ENCODE measurements around the gene ARFIP1.
"Not testable (repeated sequence)": the region's sequence is repeated elsewhere in the genome, so short reads cannot be mapped to it uniquely, and the experiment has no call there.

The ARFIP1 gene

GRCh38 chr4:152856960-152857359 is 77.2 kb downstream of the ARFIP1 start:
- no peak overlapping the region for H3K27ac ChIP-seq (ENCODE audit: low read depth in 2 of 2, low read length in 2 of 2)

DNA sequence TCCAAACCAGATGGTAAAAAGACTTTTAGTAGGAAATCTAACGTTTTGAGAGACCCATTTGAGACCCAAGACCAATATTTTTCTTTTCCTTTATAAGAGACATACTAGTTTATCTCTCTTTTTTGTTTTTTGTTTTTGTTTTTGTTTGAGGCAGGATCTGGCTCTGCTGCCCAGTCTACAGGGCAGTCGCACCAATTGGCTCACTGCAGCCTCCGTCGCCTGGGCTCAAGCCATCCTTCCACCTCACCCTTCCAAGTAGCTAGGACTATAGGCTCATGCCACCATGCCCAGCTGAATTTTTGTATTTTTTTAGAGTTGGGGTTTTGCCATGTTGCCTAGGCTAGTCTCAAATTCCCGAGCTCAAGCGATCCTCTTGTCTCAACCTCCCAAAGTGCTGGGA is 79.2 kb downstream of the ARFIP1 start:
- H3K4me1 ChIP-seq (ENCODE audit: control insufficient read depth in 2 of 2, insufficient read depth in 2 of 2, low read length in 2 of 2), result no peaks in the 10 kb centered on the region
- no peaks in the 10 kb centered on the region for H3K36me3 ChIP-seq (ENCODE audit: control insufficient read depth in 2 of 2, insufficient read depth in 2 of 2, low read length in 2 of 2)
- no peak overlapping the region for H3K27ac ChIP-seq (ENCODE audit: low read depth in 2 of 2, low read length in 2 of 2)
- no peaks in the 10 kb centered on the region for H3K27me3 ChIP-seq (ENCODE audit: control insufficient read depth in 2 of 2, insufficient read depth in 2 of 2, low read length in 2 of 2)
- no peak overlapping the region for H3K9ac ChIP-seq (ENCODE audit: low read depth in 1 of 2, low read length in 2 of 2)
- no peak overlapping the region for H3K4me3 ChIP-seq (ENCODE audit: low read length in 2 of 2)
- H3K9me3 ChIP-seq (ENCODE audit: control insufficient read depth in 2 of 2, low read length in 2 of 2), result peaks cover 0 to 4% of the 10 kb centered on the region in 2 donors

More at GRCh38 chr4:152856960-152857359, 77.2 kb downstream of the ARFIP1 start:
- peaks cover 0 to 15% of the 10 kb centered on the region in 2 donors for H3K9me3 ChIP-seq (ENCODE audit: control insufficient read depth in 2 of 2, low read length in 2 of 2)
- no peak overlapping the region for H3K4me3 ChIP-seq (ENCODE audit: low read length in 2 of 2)
- H3K4me1 ChIP-seq (ENCODE audit: control insufficient read depth in 2 of 2, insufficient read depth in 2 of 2, low read length in 2 of 2), result no peaks in the 10 kb centered on the region
- H3K9ac ChIP-seq (ENCODE audit: low read depth in 1 of 2, low read length in 2 of 2), result no peak overlapping the region
- H3K36me3 ChIP-seq (ENCODE audit: control insufficient read depth in 2 of 2, insufficient read depth in 2 of 2, low read length in 2 of 2), result no peaks in the 10 kb centered on the region
- H3K27me3 ChIP-seq (ENCODE audit: control insufficient read depth in 2 of 2, insufficient read depth in 2 of 2, low read length in 2 of 2), result no peaks in the 10 kb centered on the region

GRCh38 chr4:152860046-152860445 is 80.3 kb downstream of the ARFIP1 start:
- no peaks in the 10 kb centered on the region for H3K9me3 ChIP-seq (ENCODE audit: control insufficient read depth in 2 of 2, low read length in 2 of 2)
- H3K4me3 ChIP-seq (ENCODE audit: low read length in 2 of 2), result no peak overlapping the region
- H3K4me1 ChIP-seq (ENCODE audit: control insufficient read depth in 2 of 2, insufficient read depth in 2 of 2, low read length in 2 of 2), result no peaks in the 10 kb centered on the region
- peaks cover 0 to 5% of the 10 kb centered on the region in 2 donors for H3K36me3 ChIP-seq (ENCODE audit: control insufficient read depth in 2 of 2, insufficient read depth in 2 of 2, low read length in 2 of 2)
- no peak overlapping the region for H3K27ac ChIP-seq (ENCODE audit: low read depth in 2 of 2, low read length in 2 of 2)
- no peaks in the 10 kb centered on the region for H3K27me3 ChIP-seq (ENCODE audit: control insufficient read depth in 2 of 2, insufficient read depth in 2 of 2, low read length in 2 of 2)
- H3K9ac ChIP-seq (ENCODE audit: low read depth in 1 of 2, low read length in 2 of 2), result no peak overlapping the region

GRCh38 chr4:152862608-152863007 is 82.9 kb downstream of the ARFIP1 start:
- Histone ChIP-seq H3K4me1 (ENCODE audit: control insufficient read depth in 2 of 2, insufficient read depth in 2 of 2, low read length in 2 of 2) (no peaks in the 10 kb centered on the region), H3K36me3 (ENCODE audit: control insufficient read depth in 2 of 2, insufficient read depth in 2 of 2, low read length in 2 of 2) (peaks cover 0 to 8% of the 10 kb centered on the region in 2 donors), H3K27me3 (ENCODE audit: control insufficient read depth in 2 of 2, insufficient read depth in 2 of 2, low read length in 2 of 2) (no peaks in the 10 kb centered on the region), H3K27ac (ENCODE audit: low read depth in 2 of 2, low read length in 2 of 2) (no peak overlapping the region), H3K4me3 (ENCODE audit: low read length in 2 of 2) (no peak overlapping the region), H3K9ac (ENCODE audit: low read depth in 1 of 2, low read length in 2 of 2) (no peak overlapping the region), H3K9me3 (ENCODE audit: control insufficient read depth in 2 of 2, low read length in 2 of 2) (no peaks in the 10 kb centered on the region)

GRCh38 chr4:152864361-152864760 is 84.6 kb downstream of the ARFIP1 start:
- Histone ChIP-seq H3K27me3 (ENCODE audit: control insufficient read depth in 2 of 2, insufficient read depth in 2 of 2, low read length in 2 of 2) (no peaks in the 10 kb centered on the region), H3K9ac (ENCODE audit: low read depth in 1 of 2, low read length in 2 of 2) (no peak overlapping the region), H3K36me3 (ENCODE audit: control insufficient read depth in 2 of 2, insufficient read depth in 2 of 2, low read length in 2 of 2) (peaks cover 0 to 8% of the 10 kb centered on the region in 2 donors), H3K9me3 (ENCODE audit: control insufficient read depth in 2 of 2, low read length in 2 of 2) (no peaks in the 10 kb centered on the region), H3K4me3 (ENCODE audit: low read length in 2 of 2) (no peak overlapping the region), H3K27ac (ENCODE audit: low read depth in 2 of 2, low read length in 2 of 2) (no peak overlapping the region), H3K4me1 (ENCODE audit: control insufficient read depth in 2 of 2, insufficient read depth in 2 of 2, low read length in 2 of 2) (no peaks in the 10 kb centered on the region)

DNA sequence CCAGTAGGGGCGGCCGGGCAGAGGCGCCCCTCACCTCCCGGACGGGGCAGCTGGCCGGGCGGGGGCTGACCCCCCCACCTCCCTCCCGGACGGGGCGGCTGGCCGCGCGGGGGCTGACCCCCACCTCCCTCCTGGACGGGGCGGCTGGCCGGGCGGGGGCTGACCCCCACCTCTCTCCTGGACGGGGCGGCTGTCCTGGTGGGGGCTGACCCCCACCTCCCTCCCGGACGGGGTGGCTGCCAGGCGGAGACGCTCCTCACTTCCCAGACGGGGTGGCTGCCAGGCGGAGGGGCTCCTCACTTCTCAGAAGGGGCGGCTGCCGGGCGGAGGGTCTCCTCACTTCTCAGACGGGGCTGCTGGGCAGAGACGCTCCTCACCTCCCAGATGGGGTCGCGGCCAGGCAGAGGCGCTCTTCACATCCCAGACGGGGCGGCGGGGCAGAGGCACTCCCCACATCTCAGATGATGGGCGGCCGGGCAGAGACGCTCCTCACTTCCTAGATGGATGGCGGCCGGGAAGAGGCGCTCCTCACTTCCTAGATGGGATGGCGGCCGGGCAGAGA is 86.8 kb downstream of the ARFIP1 start:
- H3K36me3 ChIP-seq (ENCODE audit: control insufficient read depth in 2 of 2, insufficient read depth in 2 of 2, low read length in 2 of 2); H3K27ac ChIP-seq (ENCODE audit: low read depth in 2 of 2, low read length in 2 of 2); H3K4me1 ChIP-seq (ENCODE audit: control insufficient read depth in 2 of 2, insufficient read depth in 2 of 2, low read length in 2 of 2); H3K9me3 ChIP-seq (ENCODE audit: control insufficient read depth in 2 of 2, low read length in 2 of 2); H3K27me3 ChIP-seq (ENCODE audit: control insufficient read depth in 2 of 2, insufficient read depth in 2 of 2, low read length in 2 of 2); H3K9ac ChIP-seq (ENCODE audit: low read depth in 1 of 2, low read length in 2 of 2); H3K4me3 ChIP-seq (ENCODE audit: low read length in 2 of 2): not testable (repeated sequence)

DNA sequence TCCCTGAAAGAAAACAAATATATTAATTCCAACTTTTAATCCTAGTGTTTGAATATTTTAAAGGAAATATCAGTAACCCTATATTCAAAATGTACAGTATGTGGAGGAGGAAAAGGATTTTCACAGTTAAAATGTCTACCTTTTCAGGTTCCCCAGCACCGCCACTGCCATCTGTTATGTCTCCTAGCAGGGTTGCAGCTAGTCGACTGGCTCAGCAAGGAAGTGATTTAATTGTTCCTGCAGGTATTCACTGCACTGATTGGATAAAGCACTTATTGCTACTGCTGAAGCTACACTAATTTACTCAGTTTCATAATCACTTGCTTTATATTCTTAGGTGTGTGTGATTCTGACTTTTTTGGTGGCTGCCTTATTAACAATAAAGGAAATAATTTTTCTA is 90.9 kb downstream of the ARFIP1 start:
- Histone ChIP-seq H3K4me3 (ENCODE audit: low read length in 2 of 2) (no peak overlapping the region), H3K36me3 (ENCODE audit: control insufficient read depth in 2 of 2, insufficient read depth in 2 of 2, low read length in 2 of 2) (peaks cover 8 to 13% of the 10 kb centered on the region in 2 donors), H3K27me3 (ENCODE audit: control insufficient read depth in 2 of 2, insufficient read depth in 2 of 2, low read length in 2 of 2) (no peaks in the 10 kb centered on the region), H3K27ac (ENCODE audit: low read depth in 2 of 2, low read length in 2 of 2) (no peak overlapping the region), H3K4me1 (ENCODE audit: control insufficient read depth in 2 of 2, insufficient read depth in 2 of 2, low read length in 2 of 2) (no peaks in the 10 kb centered on the region), H3K9me3 (ENCODE audit: control insufficient read depth in 2 of 2, low read length in 2 of 2) (no peaks in the 10 kb centered on the region), H3K9ac (ENCODE audit: low read depth in 1 of 2, low read length in 2 of 2) (no peak overlapping the region)

DNA sequence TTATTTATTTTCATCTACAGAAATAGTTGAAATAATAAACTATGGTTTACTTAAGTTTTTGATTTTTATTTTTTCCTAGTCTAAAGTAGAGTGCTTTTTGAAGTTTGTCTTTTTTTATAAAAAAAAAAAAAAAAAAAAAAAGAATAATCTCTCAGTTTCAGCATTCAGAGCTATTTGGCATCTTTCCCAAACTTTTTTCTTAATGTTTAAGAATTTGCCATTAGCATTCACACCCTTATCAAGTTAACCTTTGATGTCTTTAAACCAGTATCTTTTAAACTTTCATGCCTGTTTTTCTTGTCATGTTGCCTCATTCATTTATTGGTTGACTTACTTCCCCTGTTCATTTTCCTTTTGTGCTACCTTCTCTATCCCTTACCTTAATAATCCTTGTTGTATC is 95.5 kb downstream of the ARFIP1 start:
- no peaks in the 10 kb centered on the region for H3K9me3 ChIP-seq (ENCODE audit: control insufficient read depth in 2 of 2, low read length in 2 of 2)

DNA sequence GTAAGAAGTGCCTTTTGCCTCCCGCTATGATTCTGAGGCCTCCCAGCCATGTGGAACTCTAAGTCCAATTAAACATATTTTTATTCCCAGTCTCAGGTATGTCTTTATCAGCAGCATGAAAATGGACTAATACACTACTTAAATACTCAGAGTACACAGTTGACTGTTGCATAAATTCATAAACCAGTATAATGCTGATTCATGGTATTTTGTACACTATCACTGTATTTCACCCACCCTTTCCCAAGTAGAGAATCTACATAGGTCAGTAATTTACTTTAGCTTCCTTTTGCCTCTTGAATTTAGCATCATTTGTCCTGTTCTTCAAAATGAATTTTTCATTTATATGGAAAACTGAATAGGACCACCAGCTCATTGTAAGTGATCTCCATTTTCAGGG is 98.1 kb downstream of the ARFIP1 start:
- Histone ChIP-seq H3K27ac (ENCODE audit: low read depth in 2 of 2, low read length in 2 of 2) (no peak overlapping the region), H3K27me3 (ENCODE audit: control insufficient read depth in 2 of 2, insufficient read depth in 2 of 2, low read length in 2 of 2) (no peaks in the 10 kb centered on the region), H3K9ac (ENCODE audit: low read depth in 1 of 2, low read length in 2 of 2) (no peak overlapping the region), H3K36me3 (ENCODE audit: control insufficient read depth in 2 of 2, insufficient read depth in 2 of 2, low read length in 2 of 2) (peaks cover 12 to 22% of the 10 kb centered on the region in 2 donors), H3K4me1 (ENCODE audit: control insufficient read depth in 2 of 2, insufficient read depth in 2 of 2, low read length in 2 of 2) (no peaks in the 10 kb centered on the region), H3K4me3 (ENCODE audit: low read length in 2 of 2) (no peak overlapping the region), H3K9me3 (ENCODE audit: control insufficient read depth in 2 of 2, low read length in 2 of 2) (no peaks in the 10 kb centered on the region)

More for the DNA sequence above, 95.5 kb downstream of the ARFIP1 start:
- no peak overlapping the region for H3K4me3 ChIP-seq (ENCODE audit: low read length in 2 of 2)
- no peak overlapping the region for H3K9ac ChIP-seq (ENCODE audit: low read depth in 1 of 2, low read length in 2 of 2)
- H3K27ac ChIP-seq (ENCODE audit: low read depth in 2 of 2, low read length in 2 of 2), result no peak overlapping the region
- no peaks in the 10 kb centered on the region for H3K4me1 ChIP-seq (ENCODE audit: control insufficient read depth in 2 of 2, insufficient read depth in 2 of 2, low read length in 2 of 2)
- no peaks in the 10 kb centered on the region for H3K27me3 ChIP-seq (ENCODE audit: control insufficient read depth in 2 of 2, insufficient read depth in 2 of 2, low read length in 2 of 2)
- peaks cover 10 to 19% of the 10 kb centered on the region in 2 donors for H3K36me3 ChIP-seq (ENCODE audit: control insufficient read depth in 2 of 2, insufficient read depth in 2 of 2, low read length in 2 of 2)

GRCh38 chr4:152880263-152880662 is 100.5 kb downstream of the ARFIP1 start:
- Histone ChIP-seq H3K9me3 (ENCODE audit: control insufficient read depth in 2 of 2, low read length in 2 of 2) (no peaks in the 10 kb centered on the region), H3K27ac (ENCODE audit: low read depth in 2 of 2, low read length in 2 of 2) (no peak overlapping the region), H3K4me3 (ENCODE audit: low read length in 2 of 2) (no peak overlapping the region), H3K27me3 (ENCODE audit: control insufficient read depth in 2 of 2, insufficient read depth in 2 of 2, low read length in 2 of 2) (no peaks in the 10 kb centered on the region), H3K4me1 (ENCODE audit: control insufficient read depth in 2 of 2, insufficient read depth in 2 of 2, low read length in 2 of 2) (peaks cover 0 to 3% of the 10 kb centered on the region in 2 donors), H3K9ac (ENCODE audit: low read depth in 1 of 2, low read length in 2 of 2) (no peak overlapping the region), H3K36me3 (ENCODE audit: control insufficient read depth in 2 of 2, insufficient read depth in 2 of 2, low read length in 2 of 2) (peaks cover 8 to 17% of the 10 kb centered on the region in 2 donors)

GRCh38 chr4:152881974-152882373 is 102.2 kb downstream of the ARFIP1 start:
- no peak overlapping the region for H3K4me3 ChIP-seq (ENCODE audit: low read length in 2 of 2)
- H3K9me3 ChIP-seq (ENCODE audit: control insufficient read depth in 2 of 2, low read length in 2 of 2), result no peaks in the 10 kb centered on the region
- H3K4me1 ChIP-seq (ENCODE audit: control insufficient read depth in 2 of 2, insufficient read depth in 2 of 2, low read length in 2 of 2), result peaks cover 0 to 3% of the 10 kb centered on the region in 2 donors
- peaks cover 7 to 11% of the 10 kb centered on the region in 2 donors for H3K36me3 ChIP-seq (ENCODE audit: control insufficient read depth in 2 of 2, insufficient read depth in 2 of 2, low read length in 2 of 2)
- no peak overlapping the region for H3K27ac ChIP-seq (ENCODE audit: low read depth in 2 of 2, low read length in 2 of 2)
- no peaks in the 10 kb centered on the region for H3K27me3 ChIP-seq (ENCODE audit: control insufficient read depth in 2 of 2, insufficient read depth in 2 of 2, low read length in 2 of 2)
- no peak overlapping the region for H3K9ac ChIP-seq (ENCODE audit: low read depth in 1 of 2, low read length in 2 of 2)
